Transverse colon (tissue), 4 donors: ENCODE measurements around the gene TPH2.

Experiments used
- CTCF ChIP-seq, 5 experiments: fragments of 200-600 bp in 3 of 5; fragments of 450-650 bp in 2 of 5; sonication (generic) in 3 of 5; IDR thresholded peaks; 1 replicate in 2 of 5; 2 replicates in 3 of 5; pipeline ENCODE4 v1.5.1; 2016 to 2017; ENCODE audit warnings: antibody characterized with exemption in 5 of 5, inconsistent platforms in 3 of 5, mild to moderate bottlenecking in 2 of 5, moderate library complexity in 1 of 5
- EP300 ChIP-seq: sonication (generic); formaldehyde crosslinking; IDR thresholded peaks from one replicate; pipeline ENCODE4 v1.6.1; 2017; ENCODE audit warnings: antibody characterized with exemption, low read depth
- POLR2A ChIP-seq: fragments of 450-650 bp; IDR thresholded peaks from one replicate; pipeline ENCODE4 v1.6.1; 2016; ENCODE audit warnings: antibody characterized with exemption, mild to moderate bottlenecking, moderate library complexity
- POLR2AphosphoS5 ChIP-seq, 3 donors: sonication (generic); formaldehyde crosslinking; IDR thresholded peaks; one replicate each; pipeline ENCODE4 v1.6.1; 2016; ENCODE audit warnings: antibody characterized with exemption in 3 of 3

GRCh38 chr12:71942703-71943102 lies 4.1 kb downstream of the TPH2 start:
- TF ChIP-seq CTCF (IDR thresholded peaks at IDR 0.05) (no peak), EP300 (no peak), POLR2A (no peak), POLR2AphosphoS5 (IDR thresholded peaks at IDR 0.05) (no peak)
